Ishikawa (cell line): ENCODE results near the gene ZNF804A.

Source experiments
- CEBPB ChIP-seq: IDR thresholded peaks from 2 replicates; pipeline ENCODE4 v1.6.1; 2012
- CREB1 ChIP-seq: IDR thresholded peaks from 2 replicates; pipeline ENCODE4 v1.6.1; 2012; ENCODE audit warnings: low read depth
- FOXM1 ChIP-seq: IDR thresholded peaks from 2 replicates; pipeline ENCODE4 v1.6.1; 2012; ENCODE audit warnings: low read depth, borderline replicate concordance
- RAD21 ChIP-seq: IDR thresholded peaks from 2 replicates; pipeline ENCODE4 v1.6.1; 2012; ENCODE audit warnings: low read depth
- TAF1 ChIP-seq: IDR thresholded peaks from 2 replicates; pipeline ENCODE4 v1.6.1; 2012; ENCODE audit warnings: low read depth, mild to moderate bottlenecking
- TCF12 ChIP-seq: IDR thresholded peaks from 2 replicates; pipeline ENCODE4 v1.6.1; 2012; ENCODE audit warnings: low read depth
- USF1 ChIP-seq: IDR thresholded peaks from 2 replicates; pipeline ENCODE4 v1.6.1; 2012
- YY1 ChIP-seq: IDR thresholded peaks from 2 replicates; pipeline ENCODE4 v1.6.1; 2012; ENCODE audit warnings: low read depth
- ZBTB7A ChIP-seq: IDR thresholded peaks from 2 replicates; pipeline ENCODE4 v1.6.1; 2012; ENCODE audit warnings: low read depth

GRCh38 chr2:184945824-184946223 is 347.5 kb downstream of the ZNF804A start:
- no peak for TF ChIP-seq USF1
- no peak for TF ChIP-seq YY1
- TF ChIP-seq CEBPB, result no peak
- TF ChIP-seq FOXM1, result no peak
- no peak for TF ChIP-seq ZBTB7A
- TF ChIP-seq TCF12, result no peak
- no peak for TF ChIP-seq TAF1
- no peak for TF ChIP-seq CREB1
- TF ChIP-seq RAD21, result no peak
